Stimulated activated CD8-positive, alpha-beta memory T cell treated with anti-CD3 and anti-CD28 coated beads, Interleukin-15, amount 100 ng/mL, for 24 hours (primary cell): ENCODE results near the gene TEDC1.

Experiments used
- DNase-seq: peaks from one replicate; pipeline ENCODE4 v3.0.0-alpha.2; 2020; ENCODE audit warnings: low read depth

The TEDC1 gene

DNA sequence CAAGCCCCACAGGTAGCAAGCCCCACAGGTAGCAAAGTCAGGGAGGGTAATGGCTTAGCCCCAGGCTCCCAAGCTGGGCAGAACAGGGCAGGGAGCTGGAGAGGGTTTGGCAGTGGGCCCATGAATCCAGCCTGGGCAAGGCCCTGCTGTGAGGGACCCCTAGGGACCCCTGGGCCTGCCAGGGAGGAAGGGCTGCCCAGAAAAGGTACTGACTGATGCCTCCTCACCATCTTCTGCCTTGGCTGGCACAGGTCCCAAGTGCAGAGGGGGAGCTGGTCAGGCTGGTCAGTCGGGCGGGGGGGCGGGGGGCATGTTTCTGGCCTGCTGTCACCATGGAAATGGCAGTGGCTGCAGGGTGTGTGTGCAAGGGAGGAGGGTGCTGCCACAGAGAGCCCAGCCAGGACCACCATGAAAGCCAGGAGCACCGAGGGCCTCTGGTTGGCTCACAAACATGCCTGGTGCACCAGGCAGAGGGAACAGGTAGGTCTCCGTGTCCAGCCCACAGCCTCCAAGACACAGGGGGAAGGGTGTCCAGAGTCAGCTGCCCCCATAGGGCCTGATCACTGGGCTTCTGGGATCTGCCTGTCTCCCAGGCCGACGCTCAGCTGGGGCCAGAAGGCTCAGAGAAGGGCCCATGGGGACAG is 17.9 kb upstream of the TEDC1 start:
- no peak for DNase-seq

DNA sequence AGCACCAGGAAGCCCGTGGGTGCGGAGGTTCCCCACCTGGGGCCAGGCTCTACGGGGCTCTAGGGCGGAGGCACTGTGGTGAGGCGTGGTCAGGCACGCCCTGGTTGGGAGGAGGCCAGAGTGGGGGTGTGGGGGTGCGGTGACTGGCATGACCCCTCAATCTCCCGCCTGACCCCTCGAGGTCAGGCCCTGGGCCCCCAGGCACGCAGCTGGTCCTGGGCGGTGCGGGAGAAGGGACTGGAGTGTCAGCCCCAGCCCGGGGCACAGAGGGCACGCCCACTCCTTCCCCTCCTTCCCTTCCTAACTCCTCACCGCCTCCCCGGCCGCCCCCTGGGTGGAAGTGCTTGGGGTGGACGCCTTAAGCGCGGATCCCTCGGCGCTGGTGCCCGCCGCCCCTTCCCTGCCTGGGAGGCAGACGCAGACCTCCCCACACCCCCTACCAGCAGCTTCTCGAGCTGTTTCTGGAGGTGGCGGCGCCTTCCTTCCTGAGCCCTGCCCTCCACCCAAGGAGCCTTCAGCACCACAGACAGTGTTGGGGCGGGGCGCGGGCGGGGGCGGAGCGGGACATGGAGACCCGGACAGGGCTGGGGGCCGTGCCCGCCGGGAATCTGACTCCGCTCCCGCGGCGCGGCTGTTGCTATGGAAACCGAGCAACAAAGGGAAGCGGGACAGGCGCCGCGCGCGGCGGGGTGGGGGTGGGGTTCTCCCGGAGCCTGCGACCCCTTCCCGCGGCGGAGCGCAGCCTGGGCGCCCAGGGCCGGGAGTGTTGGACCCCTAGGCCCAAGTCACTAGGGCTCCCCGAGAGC is 17.2 kb upstream of the TEDC1 start:
- no peak for DNase-seq

DNA sequence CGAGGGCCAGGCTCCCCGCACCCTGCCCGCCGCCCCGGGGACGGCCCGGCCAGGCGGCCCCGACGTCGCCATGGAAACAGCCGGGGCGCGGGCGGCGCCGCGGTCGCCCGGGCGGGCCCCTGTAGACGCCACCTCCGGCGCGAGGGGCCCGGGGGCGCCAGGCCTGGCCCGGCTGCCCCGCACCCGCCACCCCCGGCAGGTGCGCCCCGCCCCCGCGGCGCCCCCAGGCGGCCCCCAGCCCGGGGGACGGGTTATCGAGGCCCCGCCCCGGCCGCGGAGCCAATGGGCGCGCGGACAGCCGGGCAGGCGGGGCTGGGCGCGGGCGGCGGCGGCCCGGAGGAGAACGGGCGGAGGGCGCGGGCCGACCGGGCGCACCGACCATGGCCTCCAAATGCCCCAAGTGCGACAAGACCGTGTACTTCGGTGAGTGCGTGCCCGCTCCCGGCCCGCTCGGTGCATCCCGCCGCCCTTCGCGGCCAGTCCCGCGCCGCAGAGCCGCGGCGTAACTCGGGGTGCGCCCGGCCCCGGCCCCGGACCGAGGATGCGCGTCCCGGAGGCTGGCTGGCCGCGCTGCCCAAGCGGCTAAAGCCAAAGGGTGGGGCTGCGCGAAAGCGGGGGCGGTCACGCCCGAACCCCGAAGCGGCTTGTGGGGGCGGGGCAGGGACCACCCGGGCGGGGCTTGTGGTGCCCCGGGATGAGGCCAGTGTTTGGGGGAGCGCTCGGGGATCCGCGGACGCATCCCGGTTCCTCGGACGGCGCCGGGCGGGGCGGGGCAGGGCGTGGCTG is 16.4 kb upstream of the TEDC1 start, which contains the start of gene CRIP2:
Gene CRIP2 (plus strand): TSS at position 339 of the 786 bp plus-strand sequence. CDS start 42 bp downstream, at position 381.
- DNase-seq = no peak

DNA sequence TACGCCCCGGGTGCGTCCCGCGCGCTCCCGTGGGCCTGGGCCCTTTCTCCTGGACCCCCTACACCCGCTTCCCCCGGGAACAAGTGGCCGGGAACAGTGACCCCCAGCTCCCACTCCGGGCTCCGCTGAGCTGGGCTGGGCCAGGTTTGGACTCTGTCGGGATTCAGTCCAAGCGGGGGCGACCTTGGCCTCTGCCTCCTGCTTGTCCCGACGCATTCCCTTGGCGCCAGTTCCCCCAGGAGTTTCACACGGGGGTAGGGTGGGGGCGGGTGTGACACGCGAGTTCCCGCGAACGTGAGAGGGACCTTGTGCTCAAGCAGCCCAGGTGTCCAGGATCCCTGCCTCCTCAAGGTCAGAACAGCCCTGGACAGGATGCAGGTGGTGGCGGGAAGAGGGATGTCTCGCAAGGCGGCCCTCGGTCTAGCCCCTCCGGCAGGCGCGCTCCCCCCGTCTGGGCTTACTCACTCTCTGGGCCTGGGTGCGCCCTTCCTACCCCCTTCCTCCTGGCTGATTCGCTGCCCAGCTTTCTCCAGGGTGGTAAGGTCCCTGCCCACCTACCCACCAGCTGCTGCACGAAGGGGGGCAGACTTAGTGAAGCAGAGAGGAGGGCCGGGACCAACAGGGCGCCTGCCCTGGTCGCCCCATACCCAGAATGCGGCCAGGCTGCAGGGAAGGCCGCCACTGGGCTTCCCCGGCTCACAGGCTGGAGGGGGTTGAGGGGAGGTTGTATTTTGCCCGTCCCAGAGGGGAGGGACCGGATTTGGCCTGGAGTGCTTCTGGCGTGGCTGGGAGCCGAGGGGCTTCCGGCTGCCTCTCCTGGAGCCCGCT is 15.6 kb upstream of the TEDC1 start:
- DNase-seq = no peak

DNA sequence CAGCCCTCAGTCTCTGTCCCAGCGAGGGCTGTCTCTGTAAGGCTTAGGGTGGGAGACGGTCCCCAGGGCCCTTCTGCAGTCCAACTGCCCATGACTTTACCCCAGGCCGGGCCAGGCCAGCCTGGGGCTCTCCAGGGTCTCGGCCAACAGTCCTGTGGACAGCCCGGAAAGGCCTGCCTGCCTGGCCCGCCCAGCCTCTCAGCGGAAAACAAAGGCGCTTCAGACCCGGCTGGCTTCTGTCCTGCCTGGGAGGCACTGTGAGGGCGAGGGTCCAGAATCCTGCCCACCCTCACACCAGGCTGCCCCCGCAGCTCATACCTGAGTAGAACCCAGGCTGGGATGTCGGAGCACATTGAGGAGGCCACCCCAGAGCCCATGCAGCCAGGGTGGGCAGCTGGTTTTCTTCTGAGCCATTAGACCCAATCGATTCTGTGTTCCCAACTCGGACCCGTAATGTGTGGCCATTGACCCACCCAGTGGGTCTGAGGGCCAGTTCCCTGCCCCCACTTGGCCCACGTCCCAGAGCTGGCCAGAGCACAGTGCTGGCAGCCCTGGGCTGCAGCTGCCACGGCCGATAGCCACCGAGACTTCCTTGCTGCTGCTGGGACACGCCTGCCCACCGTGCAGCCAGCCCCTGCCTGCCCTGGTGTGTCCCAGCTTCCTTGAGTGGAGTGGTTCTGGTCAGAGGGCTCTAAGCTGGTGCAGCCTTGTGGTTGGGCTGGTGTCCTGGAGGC is 14.8 kb upstream of the TEDC1 start:
- DNase-seq = no peak

GRCh38 chr14:105476831-105477659 is 14.0 kb upstream of the TEDC1 start:
- no peak for DNase-seq

DNA sequence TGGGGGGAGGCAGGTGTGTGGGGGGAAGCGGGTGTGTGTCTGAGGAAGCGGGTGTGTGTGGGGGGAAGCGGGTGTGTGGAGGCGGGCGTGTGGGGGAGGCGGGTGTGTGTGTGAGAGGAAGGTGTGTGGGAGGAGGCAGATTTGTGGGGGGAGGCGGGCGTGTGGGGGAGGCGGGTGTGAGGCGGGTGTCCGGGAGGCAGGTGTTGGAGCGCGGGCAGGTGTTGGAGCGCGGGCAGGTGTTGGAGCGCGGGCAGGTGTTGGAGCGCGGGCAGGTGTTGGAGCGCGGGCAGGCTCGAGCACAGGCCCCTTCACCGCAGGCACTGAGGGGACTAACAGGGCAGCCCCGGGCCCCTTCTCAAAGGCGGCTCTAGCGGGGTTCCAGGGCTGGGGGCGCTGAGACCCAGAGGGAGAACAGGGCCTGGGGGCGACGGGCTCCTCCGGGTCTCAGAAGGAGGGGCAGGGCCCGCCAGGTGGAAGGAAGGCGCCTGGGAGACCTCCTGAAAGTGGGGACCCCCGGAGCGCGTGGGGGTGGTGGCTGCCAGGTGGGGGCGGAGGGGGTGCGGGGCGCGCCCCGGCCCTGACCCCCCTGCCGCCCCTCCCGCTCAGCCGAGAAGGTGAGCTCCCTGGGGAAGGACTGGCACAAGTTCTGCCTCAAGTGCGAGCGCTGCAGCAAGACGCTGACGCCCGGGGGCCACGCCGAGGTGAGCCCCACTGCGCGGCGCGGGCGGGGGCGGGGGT is 13.2 kb upstream of the TEDC1 start:
- DNase-seq = no peak

- no peak for DNase-seq
These were observed 12.4 kb upstream of the TEDC1 start for GRCh38 chr14:105478398-105479251.

- no peak for DNase-seq
These were observed 11.5 kb upstream of the TEDC1 start for GRCh38 chr14:105479431-105480158.

DNA sequence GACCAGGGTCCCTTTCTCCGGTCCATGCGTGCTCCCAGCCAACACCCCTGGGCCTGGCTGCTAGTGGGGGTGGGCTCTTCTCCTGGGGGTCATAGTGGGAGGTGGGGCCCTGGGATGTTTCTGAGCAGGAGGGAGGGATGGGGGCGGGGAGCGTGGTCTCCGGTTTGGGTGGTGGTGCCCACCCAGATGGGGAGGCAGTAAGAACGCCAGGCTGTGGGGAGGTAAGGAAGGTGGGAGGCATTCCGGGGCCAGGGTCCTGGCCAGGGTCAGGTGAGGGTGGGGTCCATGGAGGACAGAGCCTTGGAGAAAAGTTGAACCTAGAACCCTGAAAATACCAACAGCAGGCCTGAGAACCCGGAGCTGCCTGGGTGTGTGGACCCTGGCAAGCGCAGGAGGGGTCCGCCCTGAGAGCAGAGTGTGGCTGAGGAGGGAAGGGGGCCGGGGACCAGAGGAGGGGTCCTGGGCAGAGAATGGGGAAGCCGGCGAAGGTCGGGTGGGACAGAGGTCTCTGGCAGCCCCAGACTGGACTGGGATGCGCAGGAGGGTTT is 10.8 kb upstream of the TEDC1 start:
- no peak for DNase-seq

DNA sequence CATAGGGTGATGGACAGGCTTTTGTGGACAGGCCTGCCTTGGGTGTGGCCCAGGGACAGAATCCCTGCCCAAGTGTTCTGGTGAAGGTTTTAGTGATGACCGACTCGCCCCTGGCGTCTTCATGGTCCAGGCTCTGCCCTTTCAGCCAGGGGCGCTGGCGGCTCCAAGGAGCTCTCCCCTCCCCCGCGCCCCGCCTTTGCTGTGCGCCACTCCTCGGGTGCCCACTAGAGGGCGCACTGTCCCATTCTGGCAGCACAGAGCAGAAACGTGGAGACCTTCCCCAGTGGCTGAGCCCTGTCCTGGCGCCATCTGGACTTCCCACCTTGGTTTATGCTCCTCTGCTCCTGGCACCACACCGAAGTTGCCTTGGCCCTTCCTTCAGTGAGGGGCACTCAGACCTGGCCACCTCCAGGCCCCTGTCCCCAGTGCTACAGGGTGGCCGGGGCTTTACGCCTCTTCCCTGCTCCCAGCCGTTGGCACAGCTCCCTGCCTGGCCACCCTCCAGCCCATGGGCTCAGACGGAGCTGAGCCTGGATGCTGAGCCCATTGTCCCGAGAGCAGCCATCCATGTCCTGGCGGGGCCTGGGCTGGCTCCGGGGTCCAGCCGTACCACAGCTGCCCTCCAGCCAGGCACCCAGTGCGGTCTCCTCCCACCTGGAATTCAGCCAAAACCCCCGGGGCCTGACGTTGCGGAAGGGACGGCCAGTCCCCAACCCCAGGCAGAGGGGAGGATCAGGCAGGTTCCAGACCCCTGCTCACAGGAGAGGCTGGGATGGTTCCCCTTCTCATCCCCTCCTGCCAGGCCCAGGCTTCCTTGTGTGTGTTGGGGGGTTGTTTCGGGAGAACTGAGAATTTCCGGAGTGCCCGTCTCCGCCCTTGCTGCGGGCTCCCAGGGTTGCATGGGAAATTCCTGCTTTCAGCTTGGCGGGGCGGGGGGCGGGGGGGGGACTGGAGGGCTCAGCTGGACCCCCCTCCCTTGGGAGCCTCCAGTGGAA is 9.9 kb upstream of the TEDC1 start:
- peak; percentile 87 for DNase-seq

- DNase-seq = peak; percentile 67
These were observed 9.1 kb upstream of the TEDC1 start for GRCh38 chr14:105481886-105482457.

GRCh38 chr14:105482486-105483110 is 8.4 kb upstream of the TEDC1 start:
- DNase-seq = no peak

GRCh38 chr14:105483300-105484068 is 7.6 kb upstream of the TEDC1 start:
- DNase-seq = no peak
